Spleen (tissue), 7 donors: ENCODE data around the gene NXPE3.

Source experiments
- POLR2A ChIP-seq, 3 donors: fragments of 450-650 bp; IDR thresholded peaks; one replicate each; pipeline ENCODE4 v1.5.1; 2017; ENCODE audit warnings: antibody characterized with exemption in 3 of 3, mild to moderate bottlenecking in 1 of 3
- TF ChIP-seq, protein P1 (sequence below), 11 experiments: fragments of 200-600 bp in 7 of 11; fragments of 450-650 bp in 4 of 11; sonication (generic) in 4 of 11; IDR thresholded peaks in 8 of 11; conservative IDR thresholded peaks in 3 of 11; 1 replicate in 7 of 11; 2 replicates in 4 of 11; pipeline versions ENCODE4 v1.4.0 to v1.8.0; 2016 to 2021; ENCODE audit warnings: antibody characterized with exemption in 11 of 11, inconsistent platforms in 4 of 11, mild to moderate bottlenecking in 1 of 11
- donor health status: DM: no; HTN: no; CAD: no; lungs with moderate emphysema.
- donor health status: DM: no; HTN: no; CAD: no.
- donor health status: DM: no; HTN: no; CAD: no.

DNA sequence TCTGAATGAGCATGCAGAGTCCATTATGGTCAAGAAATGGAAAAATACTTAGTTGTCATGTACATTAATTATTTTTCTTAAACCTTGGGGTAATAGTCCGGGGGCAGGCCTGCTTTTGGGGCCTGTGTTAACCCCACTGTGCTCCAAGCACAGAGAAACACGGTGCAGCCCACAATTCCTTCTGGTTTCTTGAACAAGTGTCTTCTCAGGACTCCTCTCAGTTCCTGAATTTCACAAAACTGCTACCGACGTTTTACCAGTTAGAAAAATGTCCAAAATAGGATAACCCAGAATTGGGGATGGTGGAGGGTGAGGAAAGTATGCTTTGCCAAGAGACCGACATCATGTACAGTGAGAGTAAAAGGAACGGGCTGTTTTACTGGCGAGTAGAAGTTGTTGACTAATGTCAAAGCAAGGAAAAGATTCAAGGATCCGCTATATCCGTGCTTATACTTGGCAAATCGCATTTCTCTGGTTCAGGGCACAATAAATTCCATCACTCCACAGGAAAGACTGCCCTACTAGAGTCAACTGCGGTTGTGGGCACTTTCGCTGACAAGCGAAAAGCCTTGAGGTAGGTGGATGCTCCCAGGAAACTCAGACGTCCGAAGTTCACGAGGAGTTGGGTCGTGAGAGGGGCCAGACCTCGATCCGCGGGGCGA lies 495 bp upstream of the NXPE3 start:
- TF ChIP-seq, protein P1, sequence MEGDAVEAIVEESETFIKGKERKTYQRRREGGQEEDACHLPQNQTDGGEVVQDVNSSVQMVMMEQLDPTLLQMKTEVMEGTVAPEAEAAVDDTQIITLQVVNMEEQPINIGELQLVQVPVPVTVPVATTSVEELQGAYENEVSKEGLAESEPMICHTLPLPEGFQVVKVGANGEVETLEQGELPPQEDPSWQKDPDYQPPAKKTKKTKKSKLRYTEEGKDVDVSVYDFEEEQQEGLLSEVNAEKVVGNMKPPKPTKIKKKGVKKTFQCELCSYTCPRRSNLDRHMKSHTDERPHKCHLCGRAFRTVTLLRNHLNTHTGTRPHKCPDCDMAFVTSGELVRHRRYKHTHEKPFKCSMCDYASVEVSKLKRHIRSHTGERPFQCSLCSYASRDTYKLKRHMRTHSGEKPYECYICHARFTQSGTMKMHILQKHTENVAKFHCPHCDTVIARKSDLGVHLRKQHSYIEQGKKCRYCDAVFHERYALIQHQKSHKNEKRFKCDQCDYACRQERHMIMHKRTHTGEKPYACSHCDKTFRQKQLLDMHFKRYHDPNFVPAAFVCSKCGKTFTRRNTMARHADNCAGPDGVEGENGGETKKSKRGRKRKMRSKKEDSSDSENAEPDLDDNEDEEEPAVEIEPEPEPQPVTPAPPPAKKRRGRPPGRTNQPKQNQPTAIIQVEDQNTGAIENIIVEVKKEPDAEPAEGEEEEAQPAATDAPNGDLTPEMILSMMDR (IDR thresholded peaks at IDR 0.05 in 8 of 11, conservative IDR thresholded peaks at IDR 0.05 in 3 of 11), result no peak
- no peak for TF ChIP-seq POLR2A (IDR thresholded peaks at IDR 0.05)
